OCI-LY7 (cell line): Measurements from ENCODE around the gene PNMA6F.

Source experiments
- EZH2phosphoT487 ChIP-seq: fragments of 200-600 bp; sonication (generic); IDR thresholded peaks from 2 replicates; pipeline ENCODE4 v1.6.1; 2018; ENCODE audit warnings: low read depth, borderline replicate concordance, mild to moderate bottlenecking, mixed run types, antibody characterized with exemption, low read length, moderate library complexity, mixed read lengths
- TF ChIP-seq, protein P1 (sequence below): fragments of 200-600 bp; sonication (generic); conservative IDR thresholded peaks from 2 replicates; pipeline ENCODE4 v1.5.1; 2014; ENCODE audit warnings: mild to moderate bottlenecking, antibody characterized with exemption, low read length, moderate library complexity, mixed read lengths

GRCh38 chrX:153317996-153318722, 3.4 kb downstream of the PNMA6F start:
- TF ChIP-seq, protein P1, sequence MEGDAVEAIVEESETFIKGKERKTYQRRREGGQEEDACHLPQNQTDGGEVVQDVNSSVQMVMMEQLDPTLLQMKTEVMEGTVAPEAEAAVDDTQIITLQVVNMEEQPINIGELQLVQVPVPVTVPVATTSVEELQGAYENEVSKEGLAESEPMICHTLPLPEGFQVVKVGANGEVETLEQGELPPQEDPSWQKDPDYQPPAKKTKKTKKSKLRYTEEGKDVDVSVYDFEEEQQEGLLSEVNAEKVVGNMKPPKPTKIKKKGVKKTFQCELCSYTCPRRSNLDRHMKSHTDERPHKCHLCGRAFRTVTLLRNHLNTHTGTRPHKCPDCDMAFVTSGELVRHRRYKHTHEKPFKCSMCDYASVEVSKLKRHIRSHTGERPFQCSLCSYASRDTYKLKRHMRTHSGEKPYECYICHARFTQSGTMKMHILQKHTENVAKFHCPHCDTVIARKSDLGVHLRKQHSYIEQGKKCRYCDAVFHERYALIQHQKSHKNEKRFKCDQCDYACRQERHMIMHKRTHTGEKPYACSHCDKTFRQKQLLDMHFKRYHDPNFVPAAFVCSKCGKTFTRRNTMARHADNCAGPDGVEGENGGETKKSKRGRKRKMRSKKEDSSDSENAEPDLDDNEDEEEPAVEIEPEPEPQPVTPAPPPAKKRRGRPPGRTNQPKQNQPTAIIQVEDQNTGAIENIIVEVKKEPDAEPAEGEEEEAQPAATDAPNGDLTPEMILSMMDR, result no peak
- no peak for TF ChIP-seq EZH2phosphoT487
